ENCODE results near the gene FXYD1.
A peak's percentile ranks its signal among the peaks of the same experiment; 100 is the strongest.

The FXYD1 gene

DNA sequence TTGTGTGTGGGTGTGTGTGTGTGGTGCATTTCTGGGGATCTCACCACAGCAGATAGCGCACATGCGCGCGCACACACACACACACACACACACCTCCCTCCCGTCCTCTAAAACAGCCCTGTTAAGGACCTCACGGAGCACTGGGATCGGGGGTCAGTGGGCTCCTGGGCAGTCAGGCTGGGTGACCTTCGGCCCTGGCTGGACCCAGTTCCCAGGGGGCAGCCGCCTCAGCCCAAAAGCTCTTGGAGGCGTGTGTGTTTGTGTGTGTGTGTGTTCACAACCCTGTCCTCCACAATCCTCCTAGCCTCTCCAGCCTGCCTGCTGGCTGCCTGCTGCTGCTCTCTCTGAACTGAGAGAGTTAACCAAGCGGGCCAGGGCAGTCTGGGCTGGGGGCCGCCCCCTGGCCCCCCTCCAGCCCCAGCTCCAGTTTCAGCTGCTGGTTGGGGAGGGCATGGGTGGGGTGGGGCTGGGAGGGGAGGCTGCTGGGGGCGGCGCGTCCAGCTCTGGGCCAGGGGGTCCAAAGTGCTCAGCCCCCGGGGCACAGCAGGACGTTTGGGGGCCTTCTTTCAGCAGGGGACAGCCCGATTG, at the start of gene FXYD1:
FXYD1 (plus strand) TSS at position 520 of the 588 bp plus-strand sequence. CDS start 1,256 bp downstream, outside the sequence.
- no peak within 1 kb of the TSS for H3K27ac ChIP-seq (ENCODE audit: low read length)
- no peak within 1 kb of the TSS for H3K4me3 ChIP-seq (ENCODE audit: low read length)
- H3K36me3 ChIP-seq (ENCODE audit: control insufficient read depth, insufficient read depth, low read length) = no peaks in the 10 kb centered on the region
- H3K4me1 ChIP-seq (ENCODE audit: control insufficient read depth, insufficient read depth, low read length) = peaks cover 3% of the 10 kb centered on the region
- H3K9me3 ChIP-seq (ENCODE audit: control insufficient read depth, insufficient read depth, low read length) = no peaks in the 10 kb centered on the region
- no peak for DNase-seq (ENCODE audit: low read depth, low spot score)
- no peaks in the 10 kb centered on the region for H3K27me3 ChIP-seq (ENCODE audit: control insufficient read depth, insufficient read depth, low read length)
- no CpG with 5 or more reads among the region's 18 CpGs for WGBS (ENCODE audit: insufficient coverage, insufficient read length)

DNA sequence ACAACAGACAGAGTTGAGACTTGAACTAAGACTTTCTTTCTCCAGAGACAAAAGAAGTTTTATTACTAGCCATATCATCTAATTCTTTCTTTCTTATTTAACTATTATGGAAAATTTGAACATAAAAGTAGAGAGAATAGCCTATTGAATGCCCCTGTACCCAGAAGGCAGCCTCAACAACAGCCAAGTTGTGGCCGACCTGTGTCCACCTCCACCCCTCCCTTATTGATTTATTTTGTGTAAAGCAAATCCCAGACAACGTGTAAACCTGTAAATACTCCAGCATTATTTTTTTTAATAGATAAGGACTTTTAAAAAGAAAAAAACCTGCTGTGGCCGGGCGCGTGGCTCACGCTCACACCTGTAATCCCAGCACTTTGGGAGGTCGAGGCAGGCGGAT, 49.1 kb upstream of the FXYD1 start:
- WGBS (ENCODE audit: insufficient coverage, insufficient read length) = no CpG with 5 or more reads among the region's 8 CpGs
- H3K9me3 ChIP-seq (ENCODE audit: control insufficient read depth, insufficient read depth, low read length) = no peaks in the 10 kb centered on the region
- H3K27ac ChIP-seq (ENCODE audit: low read length) = no peak overlapping the region
- no peaks in the 10 kb centered on the region for H3K27me3 ChIP-seq (ENCODE audit: control insufficient read depth, insufficient read depth, low read length)
- no peaks in the 10 kb centered on the region for H3K36me3 ChIP-seq (ENCODE audit: control insufficient read depth, insufficient read depth, low read length)
- H3K4me3 ChIP-seq (ENCODE audit: low read length) = no peak overlapping the region
- DNase-seq (ENCODE audit: low read depth, low spot score) = no peak
- H3K4me1 ChIP-seq (ENCODE audit: control insufficient read depth, insufficient read depth, low read length) = peaks cover 3% of the 10 kb centered on the region

DNA sequence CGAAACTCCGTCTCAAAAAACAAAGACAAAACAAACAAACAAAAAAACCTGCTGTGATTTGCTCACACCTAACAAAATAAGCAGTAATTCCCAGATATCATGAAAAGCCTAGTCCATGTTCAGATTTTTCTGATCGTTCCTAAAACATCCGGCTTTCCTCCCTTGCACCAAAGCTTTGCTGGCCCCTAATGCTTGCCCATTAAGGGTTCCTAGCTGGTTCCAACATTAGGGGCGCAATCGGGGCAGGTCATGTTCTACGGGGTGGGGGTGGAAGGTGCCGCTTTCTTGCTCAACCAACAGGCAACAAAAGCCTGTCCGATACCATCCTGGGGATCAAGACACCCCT, 48.5 kb upstream of the FXYD1 start:
- no CpG with 5 or more reads among the region's 9 CpGs for whole genome bisulfite sequencing (ENCODE audit: insufficient coverage, insufficient read length)
- no peak for DNase-seq (ENCODE audit: low read depth, low spot score)
- no peaks in the 10 kb centered on the region for H3K27me3 ChIP-seq (ENCODE audit: control insufficient read depth, insufficient read depth, low read length)
- no peak overlapping the region for H3K27ac ChIP-seq (ENCODE audit: low read length)
- peaks cover 3% of the 10 kb centered on the region for H3K4me1 ChIP-seq (ENCODE audit: control insufficient read depth, insufficient read depth, low read length)
- H3K4me3 ChIP-seq (ENCODE audit: low read length) = no peak overlapping the region
- H3K9me3 ChIP-seq (ENCODE audit: control insufficient read depth, insufficient read depth, low read length) = no peaks in the 10 kb centered on the region
- H3K36me3 ChIP-seq (ENCODE audit: control insufficient read depth, insufficient read depth, low read length) = no peaks in the 10 kb centered on the region

DNA sequence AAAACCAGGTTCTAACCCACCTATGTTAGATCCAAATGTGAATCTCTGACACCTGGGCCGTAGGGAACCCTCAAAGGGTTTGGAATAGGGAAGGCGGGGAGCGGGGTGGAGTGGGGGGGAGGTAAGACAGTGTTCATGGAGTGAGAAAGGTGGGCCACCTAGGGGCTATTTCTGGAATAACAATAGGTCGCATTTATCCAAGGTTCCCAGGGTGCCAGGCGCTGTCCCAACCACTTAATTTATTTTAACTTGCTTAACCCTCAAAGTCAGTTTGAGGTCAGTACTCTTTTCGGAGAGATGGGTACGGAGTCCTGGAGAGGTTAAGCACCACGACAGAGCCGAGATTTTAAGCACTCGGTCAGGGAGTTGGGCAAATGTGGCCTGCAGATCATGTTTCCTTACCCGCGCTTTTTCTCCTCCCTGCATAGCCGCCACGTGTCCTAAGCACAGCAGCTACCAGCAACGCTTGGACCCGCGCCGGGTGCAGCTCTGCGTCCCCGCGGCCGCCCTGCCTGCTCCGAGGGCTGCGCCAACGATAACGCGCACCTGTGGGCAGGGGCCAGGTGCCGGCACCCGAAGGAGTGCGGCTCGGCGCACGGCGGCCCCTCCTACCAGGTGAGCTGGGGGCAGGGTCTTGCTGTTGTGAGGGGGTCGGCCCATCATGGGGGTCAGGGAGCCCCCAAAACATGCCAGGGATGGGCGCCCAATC, 48.0 kb upstream of the FXYD1 start:
- DNase-seq (ENCODE audit: low read depth, low spot score) = peak; percentile 54
- Histone ChIP-seq H3K36me3 (ENCODE audit: control insufficient read depth, insufficient read depth, low read length) (no peaks in the 10 kb centered on the region), H3K27ac (ENCODE audit: low read length) (no peak overlapping the region), H3K4me3 (ENCODE audit: low read length) (peak overlapping the region; percentile 10; the same call in 1 of the 2 replicates), H3K9me3 (ENCODE audit: control insufficient read depth, insufficient read depth, low read length) (no peaks in the 10 kb centered on the region), H3K4me1 (ENCODE audit: control insufficient read depth, insufficient read depth, low read length) (peaks cover 3% of the 10 kb centered on the region), H3K27me3 (ENCODE audit: control insufficient read depth, insufficient read depth, low read length) (no peaks in the 10 kb centered on the region)
- WGBS (ENCODE audit: insufficient coverage, insufficient read length) = no CpG with 5 or more reads among the region's 36 CpGs

DNA sequence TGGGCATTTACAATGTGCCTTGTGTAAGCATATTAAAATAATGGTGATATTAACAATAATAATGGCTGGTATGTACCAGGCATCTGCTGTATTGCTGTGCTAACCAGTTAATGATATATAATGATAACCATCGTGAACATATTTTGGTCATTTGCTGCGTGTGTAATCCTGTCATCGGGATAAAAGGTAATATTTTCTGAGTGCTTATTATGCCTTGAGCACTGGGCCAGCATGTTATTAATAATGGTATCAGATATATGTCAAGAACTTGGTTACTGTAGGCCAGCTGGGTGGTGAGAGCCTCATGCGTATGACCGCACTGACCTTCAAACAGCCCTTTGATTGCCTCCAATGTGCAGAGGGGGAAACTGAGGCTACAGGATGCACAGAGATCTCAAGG, 45.2 kb upstream of the FXYD1 start:
- no peaks in the 10 kb centered on the region for H3K9me3 ChIP-seq (ENCODE audit: control insufficient read depth, insufficient read depth, low read length)
- no peak overlapping the region for H3K4me3 ChIP-seq (ENCODE audit: low read length)
- H3K27ac ChIP-seq (ENCODE audit: low read length) = no peak overlapping the region
- H3K36me3 ChIP-seq (ENCODE audit: control insufficient read depth, insufficient read depth, low read length) = no peaks in the 10 kb centered on the region
- no CpG with 5 or more reads among the region's 5 CpGs for WGBS (ENCODE audit: insufficient coverage, insufficient read length)
- DNase-seq (ENCODE audit: low read depth, low spot score) = no peak
- H3K4me1 ChIP-seq (ENCODE audit: control insufficient read depth, insufficient read depth, low read length) = peaks cover 3% of the 10 kb centered on the region
- H3K27me3 ChIP-seq (ENCODE audit: control insufficient read depth, insufficient read depth, low read length) = no peaks in the 10 kb centered on the region

DNA sequence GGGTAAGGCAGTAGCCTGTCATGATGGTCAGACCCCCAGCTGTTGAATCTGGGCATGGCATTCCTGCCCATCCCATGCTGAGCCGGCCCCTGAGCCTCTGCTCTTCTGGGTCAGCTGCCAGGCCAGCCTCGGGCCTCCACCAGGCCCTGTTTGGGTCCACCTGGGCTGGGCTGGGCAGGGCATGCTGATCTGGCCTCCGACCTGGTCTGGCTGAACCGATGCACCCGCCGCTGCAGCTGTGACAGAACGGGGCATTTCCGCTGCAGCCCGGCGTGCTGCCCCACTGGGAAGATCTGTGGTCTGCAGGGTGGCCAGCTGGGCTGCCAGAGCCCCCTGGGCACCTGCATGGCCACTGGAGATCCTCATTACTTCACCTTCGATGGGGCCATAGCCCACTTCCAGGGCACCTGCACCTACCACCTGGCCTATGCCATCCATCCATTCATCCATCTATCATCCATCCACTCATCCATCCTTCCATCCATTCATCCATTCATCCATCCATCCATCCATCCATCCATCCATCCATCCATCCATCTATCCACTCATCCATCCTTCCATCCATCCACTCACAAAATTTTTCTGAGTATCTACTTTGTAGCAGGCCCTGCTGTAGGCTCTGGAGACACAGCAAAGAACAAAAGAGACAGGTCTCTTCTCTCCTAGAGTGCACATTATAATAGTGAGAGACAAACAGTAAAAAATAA, 44.5 kb upstream of the FXYD1 start:
- no peaks in the 10 kb centered on the region for H3K9me3 ChIP-seq (ENCODE audit: control insufficient read depth, insufficient read depth, low read length)
- H3K4me1 ChIP-seq (ENCODE audit: control insufficient read depth, insufficient read depth, low read length) = peaks cover 3% of the 10 kb centered on the region
- no peaks in the 10 kb centered on the region for H3K36me3 ChIP-seq (ENCODE audit: control insufficient read depth, insufficient read depth, low read length)
- no peaks in the 10 kb centered on the region for H3K27me3 ChIP-seq (ENCODE audit: control insufficient read depth, insufficient read depth, low read length)
- no peak overlapping the region for H3K27ac ChIP-seq (ENCODE audit: low read length)
- no peak for DNase-seq (ENCODE audit: low read depth, low spot score)
- no CpG with 5 or more reads among the region's 11 CpGs for WGBS (ENCODE audit: insufficient coverage, insufficient read length)
- H3K4me3 ChIP-seq (ENCODE audit: low read length) = no peak overlapping the region

DNA sequence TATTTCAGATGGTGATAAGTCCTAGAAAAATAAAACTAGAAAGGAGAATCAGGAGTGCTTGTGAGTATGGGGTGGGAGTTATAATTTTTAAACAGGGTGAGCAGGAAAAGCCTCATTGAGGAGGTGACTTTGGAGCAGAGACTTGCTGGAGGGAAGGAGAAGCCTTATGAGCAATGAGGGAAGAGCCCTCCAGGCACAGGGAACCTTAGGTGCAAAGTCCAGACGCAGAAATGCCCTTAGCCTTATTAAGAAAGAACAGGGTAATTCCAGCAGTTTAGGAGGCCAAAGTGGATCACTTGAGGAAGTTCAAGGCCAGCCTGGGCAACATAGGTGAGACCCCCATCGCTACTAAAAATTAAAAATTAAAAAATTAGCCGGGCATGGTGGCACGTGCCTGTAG, 44.0 kb upstream of the FXYD1 start:
- no peak overlapping the region for H3K27ac ChIP-seq (ENCODE audit: low read length)
- no peak for DNase-seq (ENCODE audit: low read depth, low spot score)
- H3K4me3 ChIP-seq (ENCODE audit: low read length) = no peak overlapping the region

DNA sequence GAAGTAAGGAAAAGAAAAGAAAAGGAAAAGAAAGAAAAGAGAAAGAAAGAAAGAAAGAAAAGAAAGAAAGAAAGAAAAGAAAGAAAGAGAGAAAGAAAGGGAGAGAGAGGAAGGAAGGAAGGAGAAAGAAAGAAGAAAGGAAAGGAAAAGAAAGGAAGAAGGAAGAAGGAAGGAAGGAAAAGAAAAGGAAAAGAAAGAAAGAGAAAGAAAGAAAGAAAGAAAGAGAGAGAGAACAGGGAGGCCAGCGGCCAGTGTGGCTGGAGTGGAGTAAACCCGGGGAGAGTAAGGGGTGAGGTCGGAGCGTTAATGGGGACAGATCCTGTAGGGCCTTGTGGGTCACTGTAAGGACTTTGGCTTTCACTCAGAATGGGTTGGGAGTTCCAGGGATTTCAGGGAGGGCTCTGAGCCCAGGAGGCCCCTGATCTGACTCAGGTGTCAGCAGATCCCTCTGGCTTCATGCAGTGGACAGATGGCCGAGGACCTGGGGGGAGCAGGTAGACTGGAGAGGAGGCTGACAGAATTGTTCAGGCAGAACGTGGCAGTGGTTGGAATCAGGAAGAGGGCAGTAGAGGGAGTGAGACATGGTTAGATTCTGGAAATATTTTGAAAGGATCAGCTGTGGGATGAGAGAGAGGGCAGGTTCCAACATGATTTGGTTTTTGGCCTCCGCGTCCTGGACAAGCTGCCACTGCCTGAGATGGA, 42.8 kb upstream of the FXYD1 start:
- no peaks in the 10 kb centered on the region for H3K27me3 ChIP-seq (ENCODE audit: control insufficient read depth, insufficient read depth, low read length)
- no peak for DNase-seq (ENCODE audit: low read depth, low spot score)
- no peaks in the 10 kb centered on the region; the same call in 1 of the 2 replicates for H3K4me1 ChIP-seq (ENCODE audit: control insufficient read depth, insufficient read depth, low read length)
- no peaks in the 10 kb centered on the region for H3K36me3 ChIP-seq (ENCODE audit: control insufficient read depth, insufficient read depth, low read length)
- WGBS (ENCODE audit: insufficient coverage, insufficient read length) = no CpG with 5 or more reads among the region's 8 CpGs
- no peaks in the 10 kb centered on the region for H3K9me3 ChIP-seq (ENCODE audit: control insufficient read depth, insufficient read depth, low read length)
- H3K4me3 ChIP-seq (ENCODE audit: low read length) = no peak overlapping the region
- H3K27ac ChIP-seq (ENCODE audit: low read length) = no peak overlapping the region

More for the DNA sequence above, 44.0 kb upstream of the FXYD1 start:
- H3K4me1 ChIP-seq (ENCODE audit: control insufficient read depth, insufficient read depth, low read length) = peaks cover 3% of the 10 kb centered on the region
- no peaks in the 10 kb centered on the region for H3K9me3 ChIP-seq (ENCODE audit: control insufficient read depth, insufficient read depth, low read length)
- no peaks in the 10 kb centered on the region for H3K36me3 ChIP-seq (ENCODE audit: control insufficient read depth, insufficient read depth, low read length)
- no peaks in the 10 kb centered on the region for H3K27me3 ChIP-seq (ENCODE audit: control insufficient read depth, insufficient read depth, low read length)
- WGBS (ENCODE audit: insufficient coverage, insufficient read length) = no CpG with 5 or more reads among the region's 4 CpGs

DNA sequence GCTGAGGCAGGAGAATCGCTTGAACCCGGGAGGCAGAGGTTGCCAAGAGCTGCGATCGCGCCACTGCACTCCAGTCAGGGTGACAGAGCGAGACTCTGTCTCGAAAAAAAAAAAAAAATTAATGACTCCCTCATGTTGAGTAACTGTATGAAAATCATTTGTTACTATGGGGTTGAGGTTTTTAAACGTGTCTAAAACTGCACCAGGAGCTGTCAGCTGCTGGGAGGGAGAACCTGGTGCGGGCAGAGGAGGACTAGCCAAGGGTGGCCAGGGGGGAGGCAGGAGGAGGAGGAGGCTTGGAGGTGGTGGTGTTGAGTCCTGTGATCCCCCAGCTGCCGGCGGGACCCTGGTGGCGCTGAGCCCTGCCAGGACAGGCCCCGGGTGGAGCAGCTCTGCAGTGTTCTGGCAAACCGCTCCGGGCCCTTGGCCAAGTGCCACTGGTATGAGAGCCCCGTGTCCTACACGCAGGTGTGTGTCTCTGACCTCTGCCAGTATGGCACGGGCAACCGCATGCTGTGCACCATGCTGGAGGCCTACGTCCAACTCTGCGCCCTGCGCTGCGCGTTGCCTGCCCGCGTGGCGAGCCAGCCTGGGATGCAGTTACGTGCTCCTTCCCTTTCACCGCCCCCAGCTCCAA, 40.1 kb upstream of the FXYD1 start:
- Histone ChIP-seq H3K9me3 (ENCODE audit: control insufficient read depth, insufficient read depth, low read length) (no peaks in the 10 kb centered on the region), H3K27me3 (ENCODE audit: control insufficient read depth, insufficient read depth, low read length) (no peaks in the 10 kb centered on the region), H3K36me3 (ENCODE audit: control insufficient read depth, insufficient read depth, low read length) (no peaks in the 10 kb centered on the region), H3K4me1 (ENCODE audit: control insufficient read depth, insufficient read depth, low read length) (no peaks in the 10 kb centered on the region; the same call in 1 of the 2 replicates), H3K4me3 (ENCODE audit: low read length) (no peak overlapping the region), H3K27ac (ENCODE audit: low read length) (no peak overlapping the region)
- WGBS (ENCODE audit: insufficient coverage, insufficient read length) = no CpG with 5 or more reads among the region's 29 CpGs
- DNase-seq (ENCODE audit: low read depth, low spot score) = no peak

Data from iPS DF 6.9 (cell line).